AG09309 (cell line): ENCODE data around the gene KIF2A.
"Not testable (repeated sequence)": the region's sequence is repeated elsewhere in the genome, so short reads cannot be mapped to it uniquely, and the experiment has no call there.

Experiments used
- DNase-seq: peaks from one replicate; pipeline ENCODE4 v3.0.0-alpha.2; 2010; ENCODE audit warnings: low read depth
- H3K4me3 ChIP-seq: 2 replicates; pipeline ENCODE4 v1.5.1; 2011; ENCODE audit warnings: mild to moderate bottlenecking, low read depth, low read length, moderate library complexity; ENCODE audit not compliant: control insufficient read depth
- TF ChIP-seq, protein P1 (sequence below): IDR thresholded peaks from 2 replicates; pipeline ENCODE4 v1.5.1; 2011; ENCODE audit warnings: mild to moderate bottlenecking, low read depth, low read length, inconsistent platforms; ENCODE audit not compliant: insufficient read depth, control insufficient read depth; ENCODE audit errors: missing control alignments

Gene KIF2A

DNA sequence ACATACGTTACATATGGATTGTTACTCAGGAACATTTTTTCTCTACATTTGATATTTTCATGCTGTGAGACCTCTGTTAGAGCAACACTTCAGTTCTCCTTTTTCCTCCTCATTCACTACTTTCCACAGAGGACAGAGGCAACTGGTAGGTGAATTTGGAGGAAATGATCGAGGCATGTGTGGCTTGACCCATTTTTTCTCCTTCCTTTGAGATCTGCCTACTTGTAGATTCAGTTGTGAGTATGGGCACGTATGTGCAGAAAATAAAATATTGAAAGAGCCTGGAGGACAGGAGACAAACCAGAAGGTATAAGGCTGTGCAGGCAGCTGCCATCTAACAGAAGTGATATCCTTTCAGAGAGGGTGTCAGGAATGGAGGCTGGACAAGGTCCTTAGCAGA lies 19.2 kb upstream of the KIF2A start:
- TF ChIP-seq, protein P1, sequence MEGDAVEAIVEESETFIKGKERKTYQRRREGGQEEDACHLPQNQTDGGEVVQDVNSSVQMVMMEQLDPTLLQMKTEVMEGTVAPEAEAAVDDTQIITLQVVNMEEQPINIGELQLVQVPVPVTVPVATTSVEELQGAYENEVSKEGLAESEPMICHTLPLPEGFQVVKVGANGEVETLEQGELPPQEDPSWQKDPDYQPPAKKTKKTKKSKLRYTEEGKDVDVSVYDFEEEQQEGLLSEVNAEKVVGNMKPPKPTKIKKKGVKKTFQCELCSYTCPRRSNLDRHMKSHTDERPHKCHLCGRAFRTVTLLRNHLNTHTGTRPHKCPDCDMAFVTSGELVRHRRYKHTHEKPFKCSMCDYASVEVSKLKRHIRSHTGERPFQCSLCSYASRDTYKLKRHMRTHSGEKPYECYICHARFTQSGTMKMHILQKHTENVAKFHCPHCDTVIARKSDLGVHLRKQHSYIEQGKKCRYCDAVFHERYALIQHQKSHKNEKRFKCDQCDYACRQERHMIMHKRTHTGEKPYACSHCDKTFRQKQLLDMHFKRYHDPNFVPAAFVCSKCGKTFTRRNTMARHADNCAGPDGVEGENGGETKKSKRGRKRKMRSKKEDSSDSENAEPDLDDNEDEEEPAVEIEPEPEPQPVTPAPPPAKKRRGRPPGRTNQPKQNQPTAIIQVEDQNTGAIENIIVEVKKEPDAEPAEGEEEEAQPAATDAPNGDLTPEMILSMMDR = no peak
- H3K4me3 ChIP-seq = no peak overlapping the region
- DNase-seq = no peak

DNA sequence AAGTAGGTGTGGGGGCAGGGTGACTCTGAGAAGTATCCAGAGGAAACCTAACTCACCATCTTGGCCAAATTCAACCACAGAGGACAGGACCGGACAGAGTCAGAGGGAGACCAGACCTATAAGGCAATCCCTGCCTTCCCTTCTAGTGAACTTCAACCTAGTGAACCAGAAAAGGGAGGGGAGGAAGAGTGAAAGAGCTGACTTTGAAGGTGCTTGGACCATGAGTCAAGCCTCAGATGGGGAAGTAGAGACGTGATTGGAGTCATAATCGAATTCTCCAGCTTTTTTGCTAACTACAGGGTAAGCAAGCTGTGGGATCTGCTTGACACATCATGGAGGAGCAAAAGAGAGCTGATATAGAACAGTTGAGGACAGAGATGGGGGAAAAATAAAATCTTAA lies 18.8 kb upstream of the KIF2A start:
- DNase-seq = no peak
- no peak overlapping the region for H3K4me3 ChIP-seq
- TF ChIP-seq, protein P1 = no peak

DNA sequence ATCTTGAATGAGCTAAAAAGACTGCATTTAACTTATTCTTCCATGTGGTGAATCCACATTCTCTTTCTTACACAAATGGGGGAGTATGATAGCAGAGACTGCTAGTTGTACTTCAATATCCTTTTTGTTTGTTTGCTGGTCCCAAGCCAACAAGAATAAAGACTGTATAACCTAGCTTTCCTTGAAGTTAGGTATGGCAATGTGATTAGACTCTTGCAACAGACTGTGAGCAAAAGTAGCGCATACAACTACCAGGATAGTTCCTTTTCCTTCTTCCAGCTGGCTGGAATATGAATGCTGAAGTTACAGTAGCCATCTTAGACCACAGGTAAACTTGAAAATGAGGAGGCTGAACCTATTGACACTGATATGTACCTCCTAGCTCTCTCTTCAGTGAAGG lies 17.9 kb upstream of the KIF2A start:
- no peak for DNase-seq
- H3K4me3 ChIP-seq = no peak overlapping the region
- TF ChIP-seq, protein P1 = no peak

DNA sequence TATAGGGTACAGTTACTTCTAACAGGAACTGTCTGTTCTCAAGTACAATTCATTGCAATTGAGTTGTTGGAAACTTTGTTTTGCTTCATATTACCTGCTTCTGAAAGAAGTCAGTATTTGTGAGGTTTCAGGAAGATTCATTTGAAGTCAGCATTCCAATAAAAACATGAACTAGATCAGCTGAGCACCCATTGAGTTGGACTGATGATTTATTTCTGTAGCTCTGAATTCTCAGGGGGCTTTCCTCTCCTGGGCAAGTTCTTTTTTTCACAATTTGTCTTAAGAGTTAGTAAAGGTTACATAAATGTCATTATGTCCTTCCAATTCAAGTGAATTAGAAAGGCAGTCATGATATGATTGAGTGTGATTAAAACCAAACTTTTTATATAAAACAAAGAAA lies 16.2 kb upstream of the KIF2A start:
- TF ChIP-seq, protein P1 = no peak
- H3K4me3 ChIP-seq = no peak overlapping the region
- no peak for DNase-seq

DNA sequence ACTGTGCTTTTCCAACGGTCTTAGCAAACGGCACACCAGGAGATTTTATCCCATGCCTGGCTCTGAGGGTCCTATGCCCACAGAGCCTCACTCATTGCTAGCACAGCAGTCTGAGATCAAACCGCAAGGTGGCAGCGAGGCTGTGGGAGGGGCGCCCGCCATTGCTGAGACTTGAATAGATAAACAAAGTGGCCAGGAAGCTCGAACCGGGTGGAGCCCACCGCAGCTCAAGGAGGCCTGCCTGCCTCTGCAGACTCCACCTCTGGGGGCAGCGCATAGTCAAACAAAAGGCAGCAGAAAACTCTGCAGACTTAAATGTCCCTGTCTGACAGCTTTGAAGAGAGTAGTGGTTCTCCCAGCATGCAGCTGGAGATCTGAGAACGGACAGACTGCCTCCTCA lies 14.2 kb upstream of the KIF2A start:
- not testable (repeated sequence) for H3K4me3 ChIP-seq, DNase-seq

DNA sequence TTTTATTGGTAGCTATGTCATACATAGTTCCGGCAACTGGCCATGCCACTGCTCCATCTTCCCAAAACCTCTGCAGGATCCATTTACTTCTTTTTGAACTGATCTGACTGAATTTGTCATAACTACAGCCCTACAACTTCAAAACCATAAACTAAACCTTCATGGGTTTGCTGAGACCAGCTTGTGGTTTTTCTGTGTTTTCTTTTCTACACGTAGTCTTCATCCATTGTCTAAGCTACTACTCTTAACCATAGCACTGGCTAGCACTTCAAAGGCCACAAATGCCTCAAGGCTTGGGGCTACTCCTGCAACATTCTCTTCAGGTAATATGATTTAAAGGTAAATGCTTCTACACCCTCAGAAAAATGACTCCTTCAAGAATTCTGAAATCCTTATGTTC lies 9.0 kb upstream of the KIF2A start:
- no peak for DNase-seq
- H3K4me3 ChIP-seq = no peak overlapping the region
- TF ChIP-seq, protein P1 = no peak

DNA sequence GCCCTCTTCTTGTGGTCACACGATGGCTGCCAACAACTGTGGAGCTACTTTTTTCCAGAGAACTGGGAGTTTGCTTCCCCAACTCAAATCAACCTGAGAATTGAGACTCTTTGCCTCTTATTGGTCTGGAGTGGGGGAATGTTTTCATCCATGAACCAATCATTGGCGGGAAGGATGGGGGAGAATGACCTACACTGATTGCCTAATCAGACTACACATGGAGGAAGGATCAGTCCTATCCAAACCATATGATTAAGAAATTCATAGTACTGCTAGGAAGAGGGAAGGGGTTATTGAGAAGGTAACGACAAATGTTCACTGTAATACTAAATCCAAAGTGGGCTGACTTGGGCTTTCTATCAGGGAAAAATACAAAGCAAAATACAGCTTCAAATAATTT lies 7.9 kb upstream of the KIF2A start:
- TF ChIP-seq, protein P1 = no peak
- no peak overlapping the region for H3K4me3 ChIP-seq
- no peak for DNase-seq
